KOPT-K1 (cell line): ENCODE data around the gene CBX4.

Source experiments
- H3K27ac ChIP-seq: fragments of 200-600 bp; sonication (generic); 2 replicates; pipeline ENCODE4 v1.5.1; 2016; ENCODE audit warnings: antibody characterized with exemption, mild to moderate bottlenecking, low read depth, low read length; ENCODE audit not compliant: poor library complexity, severe bottlenecking
- H3K36me3 ChIP-seq: fragments of 200-600 bp; sonication (generic); 2 replicates; pipeline ENCODE4 v1.5.1; 2017; ENCODE audit warnings: antibody characterized with exemption, mild to moderate bottlenecking, low read length, moderate library complexity; ENCODE audit not compliant: insufficient read depth
- H3K9me3 ChIP-seq: fragments of 200-600 bp; sonication (generic); 2 replicates; pipeline ENCODE4 v1.5.1; 2017; ENCODE audit warnings: antibody characterized with exemption, low read length, mild to moderate bottlenecking; ENCODE audit not compliant: insufficient read depth, poor library complexity, severe bottlenecking

The CBX4 gene

GRCh38 chr17:79804856-79805696, 34.2 kb downstream of the CBX4 start:
- Histone ChIP-seq H3K27ac (no peak overlapping the region), H3K36me3 (no peaks in the 10 kb centered on the region), H3K9me3 (no peaks in the 10 kb centered on the region)

DNA sequence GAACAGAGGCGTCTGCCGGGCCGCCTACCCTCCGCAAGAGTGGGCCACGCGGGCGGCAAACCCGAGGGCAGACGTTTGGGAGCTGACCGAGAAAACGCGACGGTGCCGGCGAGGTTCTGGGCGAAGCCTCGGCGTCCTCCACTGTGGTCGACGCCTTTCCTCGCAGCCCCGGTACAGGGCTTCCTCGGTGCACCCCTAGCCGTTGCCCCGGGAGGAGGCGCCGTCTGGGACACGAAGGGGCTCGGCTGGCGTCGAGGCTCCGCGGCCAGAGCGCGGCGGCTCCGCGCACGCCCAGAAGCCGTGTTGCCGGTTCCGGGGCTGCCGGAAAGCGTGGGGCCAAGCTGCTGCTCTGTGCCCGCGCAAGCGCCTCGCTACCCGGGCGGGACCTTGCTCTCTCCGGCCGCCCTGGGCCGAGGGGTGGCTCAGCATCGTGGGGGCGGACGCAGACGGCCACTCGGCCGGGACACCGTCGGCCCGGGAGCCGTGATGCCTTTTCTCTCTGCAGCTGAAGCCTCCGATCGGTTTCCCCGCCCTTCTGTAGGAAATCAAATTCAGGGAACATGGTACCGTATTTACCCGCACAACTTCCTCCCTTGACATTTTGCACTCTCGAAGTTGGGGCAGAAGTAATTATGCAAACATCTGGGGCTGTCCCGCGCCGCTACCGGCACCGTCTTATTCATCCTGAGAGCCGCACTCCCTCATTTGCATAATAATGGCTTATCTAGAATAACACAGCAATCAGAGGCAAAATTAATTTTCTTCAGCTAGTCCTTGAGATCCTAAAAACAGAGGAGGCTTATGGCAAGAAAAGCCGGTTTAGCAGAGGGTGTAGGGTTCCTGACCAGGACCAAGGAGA, 35.0 kb downstream of the CBX4 start:
- H3K36me3 ChIP-seq, result no peaks in the 10 kb centered on the region
- no peaks in the 10 kb centered on the region for H3K9me3 ChIP-seq
- peak overlapping the region; percentile 22 for H3K27ac ChIP-seq

GRCh38 chr17:79803421-79803996, 35.7 kb downstream of the CBX4 start:
- no peaks in the 10 kb centered on the region for H3K9me3 ChIP-seq
- no peaks in the 10 kb centered on the region for H3K36me3 ChIP-seq

GRCh38 chr17:79802736-79803420, 36.4 kb downstream of the CBX4 start:
- Histone ChIP-seq H3K9me3 (no peaks in the 10 kb centered on the region), H3K36me3 (no peaks in the 10 kb centered on the region), H3K27ac (no peak overlapping the region)

More at GRCh38 chr17:79803421-79803996, 35.7 kb downstream of the CBX4 start:
- no peak overlapping the region for H3K27ac ChIP-seq

GRCh38 chr17:79802039-79802735, 37.1 kb downstream of the CBX4 start:
- H3K36me3 ChIP-seq, result no peaks in the 10 kb centered on the region
- no peak overlapping the region for H3K27ac ChIP-seq
- no peaks in the 10 kb centered on the region for H3K9me3 ChIP-seq

DNA sequence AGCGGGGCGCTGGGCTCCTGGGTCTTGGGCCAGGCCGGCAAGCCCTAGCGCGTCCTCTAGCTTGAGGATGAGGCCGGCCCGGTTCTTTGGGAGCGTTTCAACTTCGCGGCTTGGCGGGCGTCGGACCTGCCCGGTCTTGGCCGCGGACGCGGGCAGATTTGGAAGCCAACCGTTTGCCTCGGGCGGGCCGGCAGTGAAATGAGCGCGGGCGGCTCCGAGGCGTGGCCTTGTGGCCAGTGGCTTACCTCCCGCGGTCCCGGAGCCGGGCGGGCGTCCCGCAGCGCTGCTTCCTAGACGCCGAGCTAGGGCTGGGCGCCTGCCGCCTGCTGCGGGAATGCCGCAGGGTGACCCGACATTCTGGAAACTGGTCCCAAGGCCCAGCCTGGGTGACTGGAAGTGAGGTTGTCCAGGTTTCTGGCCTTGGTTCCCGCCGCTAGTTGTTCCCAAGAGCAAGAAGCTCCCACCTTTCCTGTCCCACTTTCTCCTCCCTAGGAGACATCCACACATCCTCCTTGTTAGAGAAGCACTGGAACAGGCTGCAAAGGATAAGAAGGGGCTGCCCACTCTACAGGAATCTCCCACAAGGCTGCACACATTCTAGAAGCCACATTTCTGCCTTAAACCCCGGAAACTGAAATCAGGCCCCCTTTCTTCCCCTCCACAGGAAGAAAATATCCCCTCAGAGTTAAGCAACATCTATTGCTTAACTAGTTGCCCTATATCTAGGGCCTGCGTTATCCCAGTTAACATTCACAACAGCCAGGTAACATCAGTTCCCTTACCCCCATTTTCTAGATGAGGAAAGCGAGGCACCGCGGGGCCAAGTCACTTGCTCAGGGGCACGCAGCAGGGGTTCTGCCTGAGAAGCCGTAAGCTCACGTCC, 37.8 kb downstream of the CBX4 start:
- Histone ChIP-seq H3K27ac (no peak overlapping the region), H3K9me3 (no peaks in the 10 kb centered on the region), H3K36me3 (no peaks in the 10 kb centered on the region)

- H3K9me3 ChIP-seq, result no peaks in the 10 kb centered on the region
- H3K27ac ChIP-seq, result no peak overlapping the region
- H3K36me3 ChIP-seq, result no peaks in the 10 kb centered on the region
Observed at GRCh38 chr17:79800325-79801155, 38.7 kb downstream of the CBX4 start.

GRCh38 chr17:79799538-79800324, 39.5 kb downstream of the CBX4 start:
- Histone ChIP-seq H3K27ac (no peak overlapping the region), H3K36me3 (peaks cover 6% of the 10 kb centered on the region), H3K9me3 (no peaks in the 10 kb centered on the region)

DNA sequence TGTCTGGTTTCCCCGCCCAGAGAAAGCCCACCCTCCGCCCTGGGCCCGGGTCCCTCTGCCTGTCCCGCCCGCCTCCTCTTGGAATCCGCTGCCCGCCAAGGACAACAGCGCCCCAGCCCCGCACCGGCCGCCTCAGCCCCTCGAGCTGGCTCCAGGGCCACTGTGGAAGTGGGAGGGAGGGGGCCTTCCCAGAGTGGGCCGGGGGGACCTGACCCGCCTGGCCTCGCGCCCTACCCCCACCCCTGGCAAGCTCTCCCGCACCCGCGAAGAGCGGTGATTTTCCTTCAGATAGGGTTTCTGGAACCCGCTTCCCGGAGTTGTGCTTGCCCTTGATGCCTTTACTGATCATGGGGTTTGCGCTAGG, 40.1 kb downstream of the CBX4 start:
- peaks cover 11% of the 10 kb centered on the region for H3K36me3 ChIP-seq
- no peak overlapping the region for H3K27ac ChIP-seq
- no peaks in the 10 kb centered on the region for H3K9me3 ChIP-seq

- peaks cover 17% of the 10 kb centered on the region for H3K36me3 ChIP-seq
- H3K9me3 ChIP-seq, result no peaks in the 10 kb centered on the region
- no peak overlapping the region for H3K27ac ChIP-seq
Observed at GRCh38 chr17:79798299-79799173, 40.7 kb downstream of the CBX4 start.

DNA sequence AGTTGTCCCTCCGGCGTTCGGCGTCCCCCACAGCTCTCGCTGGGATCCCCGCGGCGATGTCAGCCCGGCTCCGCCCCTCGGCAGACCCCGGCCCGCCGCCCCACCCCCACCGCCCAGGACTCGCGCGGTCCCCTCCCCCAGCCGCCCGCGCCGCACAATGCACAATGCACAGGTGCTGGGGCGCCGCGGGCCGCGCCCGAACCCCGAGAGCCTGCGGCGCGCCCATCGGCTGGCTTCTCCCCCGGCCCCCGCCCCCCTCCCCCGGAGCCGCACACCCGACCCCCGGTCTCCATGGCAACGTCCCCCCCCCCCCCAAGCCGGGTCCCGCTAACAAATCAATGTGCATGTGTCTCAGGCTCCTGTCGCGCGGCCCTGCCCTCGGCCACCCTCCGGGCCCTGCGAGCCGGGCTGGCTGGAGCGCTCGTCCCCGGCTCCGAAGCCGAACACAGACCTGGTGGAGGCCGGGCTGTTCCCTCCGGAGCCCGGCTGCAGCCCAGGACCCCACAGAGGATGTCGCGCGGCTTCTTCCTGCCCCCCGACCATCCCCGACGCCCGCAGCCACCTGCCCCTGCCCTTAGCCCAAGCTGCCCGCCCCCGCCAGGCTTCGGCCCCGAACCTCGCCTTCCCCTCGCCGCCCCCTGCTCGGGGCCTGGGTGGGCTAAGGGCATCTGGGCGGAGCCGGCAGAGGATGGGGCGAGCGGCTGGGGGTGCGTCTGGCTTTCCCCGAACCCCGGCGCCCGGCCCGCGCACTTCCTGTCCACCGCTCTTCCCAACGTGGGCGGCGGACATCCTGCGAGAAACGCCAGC, 41.5 kb downstream of the CBX4 start:
- Histone ChIP-seq H3K9me3 (no peaks in the 10 kb centered on the region), H3K27ac (peak overlapping the region; percentile 23), H3K36me3 (peaks cover 22% of the 10 kb centered on the region)
